HG03469 (cell line): ENCODE data around the gene TBCK.
"Not testable (repeated sequence)": the region's sequence is repeated elsewhere in the genome, so short reads cannot be mapped to it uniquely, and the experiment has no call there.

ENCODE experiments used
- ATAC-seq: cut with Tn5 transposase; IDR thresholded peaks from one replicate; pipeline ENCODE4 v1.9.1; 2021; ENCODE audit warnings: mild to moderate bottlenecking, moderate library complexity, moderate number of reproducible peaks; ENCODE audit not compliant: unreplicated experiment

Gene TBCK

DNA sequence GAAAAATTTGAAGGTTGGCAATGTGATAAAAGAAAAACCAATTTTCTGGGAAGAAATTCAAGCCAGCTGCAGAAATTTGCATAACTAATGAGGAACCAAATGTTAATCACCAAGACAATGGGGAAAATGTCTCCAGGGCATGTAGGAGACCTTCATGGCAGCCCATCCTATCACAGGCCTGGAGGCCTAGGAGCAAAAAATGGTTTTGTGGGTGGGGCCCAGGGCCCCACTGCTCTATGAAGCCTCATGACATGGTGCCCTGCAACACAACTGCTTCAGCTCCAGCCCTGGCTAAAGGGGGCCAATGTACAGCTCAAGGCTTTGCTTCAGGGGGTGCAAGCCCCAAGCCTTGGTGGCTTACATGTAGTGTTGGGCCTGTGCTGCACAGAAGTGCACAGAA, 184.0 kb downstream of the TBCK start:
- no peak for ATAC-seq

DNA sequence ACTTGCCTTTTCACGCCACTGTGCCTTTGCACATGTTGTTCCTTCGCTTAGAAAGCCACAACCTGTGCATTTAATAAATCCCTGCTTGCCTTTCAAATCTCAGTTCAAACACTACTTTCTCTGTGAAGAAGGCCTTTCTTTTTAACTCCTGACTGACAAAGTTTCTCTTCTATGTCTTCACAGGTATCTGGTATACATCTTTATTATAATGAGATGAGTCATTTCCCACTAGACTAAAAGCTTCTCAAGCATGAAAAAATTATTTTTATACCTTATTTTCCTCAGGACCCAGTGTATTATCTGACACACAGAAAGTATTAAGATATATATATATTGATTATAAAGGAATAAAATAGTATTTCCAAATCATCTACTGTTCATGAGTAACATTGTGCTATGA, 189.9 kb downstream of the TBCK start:
- ATAC-seq, result no peak

- not testable (repeated sequence) for ATAC-seq
These were observed 196.0 kb downstream of the TBCK start for GRCh38 chr4:106119949-106120555.

GRCh38 chr4:106116025-106116424, 200.0 kb downstream of the TBCK start:
- ATAC-seq, result no peak

DNA sequence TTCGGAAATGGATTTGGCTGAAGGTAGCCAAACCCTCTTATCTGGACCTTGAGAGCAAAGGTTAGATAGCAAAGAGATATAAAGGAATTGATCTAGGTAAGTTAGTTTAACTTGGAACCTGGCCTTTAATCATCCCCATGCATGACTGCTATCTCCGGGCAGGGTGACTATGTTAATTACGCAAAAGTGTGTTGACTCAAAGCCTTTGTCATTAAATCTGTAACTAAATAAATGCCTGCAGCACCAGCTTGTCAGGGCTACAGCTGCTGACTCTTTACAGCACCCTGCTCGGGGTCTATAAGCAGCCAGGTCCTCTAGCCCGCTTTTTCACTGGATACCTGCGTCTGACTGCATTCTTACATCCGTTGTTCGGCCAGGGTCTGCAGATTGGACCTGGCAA, 201.7 kb downstream of the TBCK start:
- ATAC-seq, result no peak

- not testable (repeated sequence) for ATAC-seq
These were observed 204.1 kb downstream of the TBCK start for GRCh38 chr4:106111778-106112469.

GRCh38 chr4:106109929-106110328, 206.1 kb downstream of the TBCK start:
- ATAC-seq, result no peak

DNA sequence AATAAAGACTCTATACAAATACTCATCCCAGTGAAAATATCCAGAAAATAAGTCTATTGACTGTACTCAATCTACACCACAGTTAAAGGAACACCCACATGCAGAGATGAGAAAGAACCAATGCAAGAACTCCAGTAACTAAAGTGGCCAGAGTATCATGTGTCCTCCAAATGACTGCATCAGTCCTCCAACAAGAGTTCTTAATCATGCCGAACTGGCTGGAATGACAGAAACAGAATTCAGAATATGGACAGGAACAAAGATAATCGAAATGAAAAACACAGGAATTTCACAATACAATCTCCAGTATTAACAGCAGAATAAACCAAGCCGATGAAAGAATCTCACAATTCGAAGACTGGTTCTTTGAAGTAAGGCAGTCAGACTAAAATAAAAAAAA, 210.3 kb downstream of the TBCK start:
- ATAC-seq, result no peak

GRCh38 chr4:106104276-106104675, 211.7 kb downstream of the TBCK start:
- no peak for ATAC-seq

DNA sequence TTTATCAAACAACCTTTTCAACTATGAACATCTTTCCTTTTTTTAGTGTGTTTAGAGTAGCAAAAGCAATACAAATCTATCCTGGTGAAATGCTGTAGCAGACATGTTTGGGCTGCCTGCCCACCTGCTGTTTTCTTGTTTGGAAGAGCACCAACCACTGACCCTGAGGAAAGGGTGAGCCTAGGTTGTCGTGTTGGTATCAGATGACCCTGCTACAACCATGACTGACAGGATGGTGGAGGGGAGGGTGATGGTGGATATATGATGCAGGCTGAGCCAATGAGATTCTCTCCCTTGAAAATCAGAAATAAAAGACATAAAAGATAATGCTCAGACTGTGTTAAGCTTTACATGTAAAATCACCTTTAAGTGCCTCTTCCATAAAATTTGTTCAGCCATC, 219.6 kb downstream of the TBCK start:
- no peak for ATAC-seq

DNA sequence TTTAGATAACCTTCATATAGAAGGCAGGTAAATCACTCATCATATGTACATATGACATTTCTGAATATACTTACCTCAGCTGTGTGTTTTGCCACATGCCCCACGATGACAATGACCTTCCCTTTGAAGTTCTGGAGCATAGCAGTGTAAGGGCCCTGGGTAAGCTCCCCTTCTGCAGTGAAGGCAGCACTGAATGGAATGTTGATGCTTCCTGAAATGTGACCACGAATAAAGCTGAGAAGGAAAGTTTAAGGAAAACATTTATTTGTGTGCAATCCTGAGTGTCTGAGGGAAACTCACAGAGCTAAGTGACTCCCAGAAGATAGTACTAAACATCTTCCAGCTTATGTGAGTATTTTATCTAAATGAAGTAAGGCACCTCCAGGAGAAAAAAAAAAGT, 220.6 kb downstream of the TBCK start:
- no peak for ATAC-seq

DNA sequence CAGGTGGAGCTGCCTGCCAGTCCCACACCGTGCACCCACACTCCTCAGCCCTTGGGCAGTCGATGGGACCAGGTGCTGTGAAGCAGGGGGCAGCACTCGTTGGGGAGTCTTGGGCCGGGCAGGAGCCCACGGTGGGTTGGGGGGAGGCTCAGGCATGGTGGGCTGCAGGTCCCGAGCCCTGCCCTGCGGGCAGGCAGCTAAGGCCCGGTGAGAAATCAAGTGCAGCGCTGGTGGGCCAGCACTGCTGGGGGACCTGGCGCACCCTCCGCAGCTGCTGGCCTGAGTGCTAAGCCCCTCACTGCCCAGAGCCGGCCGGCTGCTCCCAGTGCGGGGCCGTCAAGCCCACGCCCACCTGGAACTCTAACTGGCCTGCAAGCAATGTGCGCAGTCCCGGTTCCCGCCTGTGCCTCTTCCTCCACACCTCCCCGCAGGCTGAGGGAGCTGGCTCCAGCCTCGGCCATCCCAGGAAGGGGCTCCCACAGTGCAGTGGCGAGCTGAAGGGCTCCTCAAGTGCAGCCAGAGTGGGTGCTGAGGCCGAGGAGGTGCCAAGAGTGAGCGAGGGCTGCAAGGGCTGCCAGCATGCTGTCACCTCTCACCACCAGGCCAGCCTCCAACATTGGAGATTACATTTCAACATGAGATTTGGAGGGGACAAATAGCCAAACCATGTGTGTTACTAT, 223.5 kb downstream of the TBCK start:
- no peak for ATAC-seq

GRCh38 chr4:106090826-106091225, 225.2 kb downstream of the TBCK start:
- no peak for ATAC-seq

DNA sequence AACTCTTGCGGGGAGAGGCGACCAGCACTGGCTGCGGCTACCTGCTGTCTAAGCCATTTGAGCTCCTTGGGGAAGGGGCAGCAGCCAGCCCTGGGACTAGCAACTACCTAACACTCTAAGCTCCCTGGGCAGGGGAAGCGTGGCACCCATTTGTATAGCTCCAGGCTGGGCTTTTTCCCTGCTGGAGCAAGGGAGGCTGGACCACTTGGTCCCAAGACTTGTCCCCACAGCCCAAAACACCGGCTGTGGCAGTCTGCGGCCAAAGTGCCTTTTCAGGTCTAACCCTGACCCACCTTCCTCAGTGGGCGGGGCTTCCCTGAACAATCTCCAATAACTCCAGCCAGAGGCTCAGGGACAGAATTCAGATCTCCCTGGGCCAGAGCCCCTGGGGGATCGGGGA, 232.9 kb downstream of the TBCK start:
- no peak for ATAC-seq

DNA sequence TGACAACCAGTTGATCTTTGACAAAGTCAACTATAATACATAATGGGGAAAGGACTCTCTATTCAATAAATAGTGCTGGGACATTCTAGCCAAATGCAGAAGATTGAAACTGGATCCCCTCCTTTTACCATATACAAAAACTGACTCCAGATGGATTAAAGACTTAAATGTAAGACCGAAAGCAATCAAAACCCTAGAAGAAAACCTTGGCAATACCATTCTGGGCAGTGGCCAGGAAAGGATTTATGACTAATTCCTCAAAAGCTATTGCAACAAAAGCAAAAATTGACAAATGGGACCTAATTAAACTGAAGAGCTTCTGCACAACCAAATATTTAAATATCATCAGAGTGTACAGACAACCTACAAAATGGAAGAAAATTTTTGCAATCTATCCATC, 235.6 kb downstream of the TBCK start:
- ATAC-seq, result no peak

- no peak for ATAC-seq
These were observed 236.4 kb downstream of the TBCK start for GRCh38 chr4:106079616-106080015.

DNA sequence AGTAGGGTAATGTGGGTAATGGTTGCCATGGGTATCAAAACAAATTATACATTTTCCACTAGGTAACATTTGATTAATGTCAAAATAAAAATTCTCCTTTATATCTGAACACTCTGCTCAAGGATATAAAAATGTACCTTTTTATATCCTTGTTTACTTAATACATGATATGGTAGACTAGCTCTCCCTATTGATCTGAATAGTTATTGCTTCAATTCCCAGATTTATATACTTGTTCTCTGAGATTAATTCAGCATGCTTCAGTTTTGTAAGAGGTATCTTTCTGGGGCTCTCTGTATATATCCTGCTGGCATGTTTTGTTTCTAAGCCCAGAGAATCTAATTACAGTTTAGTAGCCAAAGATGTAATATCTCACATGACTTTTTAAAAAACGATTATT, 251.0 kb downstream of the TBCK start:
- ATAC-seq, result no peak

DNA sequence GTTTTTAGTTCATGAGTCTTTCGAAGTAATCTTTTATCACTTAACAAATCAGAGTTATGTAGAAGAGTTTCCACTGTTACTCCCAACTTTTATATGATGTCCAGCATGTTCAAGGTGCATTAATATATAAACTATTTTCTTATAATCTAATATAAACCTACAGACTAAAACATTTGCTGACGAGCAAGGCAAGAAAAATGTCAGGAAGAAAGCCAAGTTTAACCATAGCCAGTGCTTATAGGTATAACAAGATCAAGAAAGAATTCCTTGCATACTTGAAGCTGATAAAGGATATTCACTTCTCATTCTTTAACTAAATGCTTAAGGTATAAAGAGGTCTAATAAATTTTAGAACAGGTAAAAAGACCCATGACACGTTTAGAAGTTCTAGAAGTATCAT, 253.0 kb downstream of the TBCK start:
- no peak for ATAC-seq

- no peak for ATAC-seq
These were observed 253.5 kb downstream of the TBCK start for GRCh38 chr4:106062452-106062875.

GRCh38 chr4:106058921-106059320, 257.1 kb downstream of the TBCK start:
- no peak for ATAC-seq

- ATAC-seq, result no peak
These were observed 259.1 kb downstream of the TBCK start for GRCh38 chr4:106056914-106057313.

DNA sequence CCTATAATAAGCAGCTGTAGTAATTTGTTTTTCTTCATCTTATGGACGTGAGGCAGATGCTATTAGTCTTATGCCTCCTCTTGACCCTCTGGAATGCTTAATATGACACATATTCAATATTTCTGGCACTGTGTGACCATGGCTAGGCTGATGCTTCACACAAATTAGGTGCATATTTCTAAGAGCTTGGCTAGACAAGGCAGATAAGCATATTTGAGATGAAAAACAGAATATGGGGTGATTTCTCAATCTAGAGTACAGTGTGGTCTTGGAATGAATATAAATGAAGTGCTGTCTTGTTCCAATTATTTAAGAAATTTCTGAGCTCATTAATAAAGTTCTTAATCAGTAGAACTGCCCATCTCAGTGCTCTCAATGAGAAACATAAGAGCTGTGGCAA, 264.5 kb downstream of the TBCK start:
- ATAC-seq, result no peak
